ENCODE results near the gene ACRV1.

ACRV1 gene

GRCh38 chr11:125649465-125650166 lies 31.0 kb downstream of the ACRV1 start:
- no peak for DNase-seq

- no peak for DNase-seq
Observed at GRCh38 chr11:125645871-125646270, 34.8 kb downstream of the ACRV1 start.

- no peak for DNase-seq
Observed at GRCh38 chr11:125638315-125638714, 42.3 kb downstream of the ACRV1 start.

- DNase-seq = no peak
Observed at GRCh38 chr11:125637840-125638239, 42.8 kb downstream of the ACRV1 start.

- no peak for DNase-seq
Observed at GRCh38 chr11:125627236-125627910, 53.3 kb downstream of the ACRV1 start.

- peak in 6 of 56 donors; percentile 3 to 54 (median 32) for DNase-seq
Observed at GRCh38 chr11:125626288-125626950, 54.2 kb downstream of the ACRV1 start.

GRCh38 chr11:125625630-125626287 lies 54.9 kb downstream of the ACRV1 start:
- DNase-seq = peak; percentile 33 to 92 (median 82)

GRCh38 chr11:125625225-125625629 lies 55.4 kb downstream of the ACRV1 start:
- peak in 4 of 56 donors; percentile 56 to 80 (median 69) for DNase-seq

- no peak for DNase-seq
Observed at GRCh38 chr11:125624756-125625213, 55.9 kb downstream of the ACRV1 start, which contains the start of gene CHEK1. TSS of gene CHEK1 (plus strand) at chr11:125625163. CDS start at chr11:125626769, 1,606 bp downstream.

- DNase-seq = no peak
Observed at GRCh38 chr11:125623064-125623463, 57.6 kb downstream of the ACRV1 start.

- no peak for DNase-seq
Observed at GRCh38 chr11:125621995-125622394, 58.7 kb downstream of the ACRV1 start.

Measured in amygdala (tissue), 56 donors.